ENCODE data around the gene SPINK5.

DNA sequence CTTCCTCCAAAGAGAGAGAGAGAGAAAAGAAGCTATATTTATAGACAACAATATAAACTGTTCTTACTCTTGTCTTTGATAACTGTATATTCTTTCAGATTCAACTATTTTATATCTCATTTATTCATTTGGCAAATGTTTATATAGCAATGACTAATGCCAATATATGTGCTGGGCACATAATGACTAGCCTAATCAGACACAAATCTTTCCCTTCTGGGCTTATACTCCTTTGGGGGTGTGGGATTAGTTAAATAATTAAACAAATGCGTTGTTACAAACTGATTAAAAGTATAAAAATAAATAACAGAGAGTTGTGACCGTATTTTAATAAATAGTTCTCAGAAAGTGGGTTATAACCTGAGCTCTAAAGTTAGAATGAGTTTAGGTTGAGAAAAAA, 108.6 kb downstream of the SPINK5 start:
- no peak for TF ChIP-seq POLR2A (IDR thresholded peaks at IDR 0.05)
- TF ChIP-seq, protein P1, sequence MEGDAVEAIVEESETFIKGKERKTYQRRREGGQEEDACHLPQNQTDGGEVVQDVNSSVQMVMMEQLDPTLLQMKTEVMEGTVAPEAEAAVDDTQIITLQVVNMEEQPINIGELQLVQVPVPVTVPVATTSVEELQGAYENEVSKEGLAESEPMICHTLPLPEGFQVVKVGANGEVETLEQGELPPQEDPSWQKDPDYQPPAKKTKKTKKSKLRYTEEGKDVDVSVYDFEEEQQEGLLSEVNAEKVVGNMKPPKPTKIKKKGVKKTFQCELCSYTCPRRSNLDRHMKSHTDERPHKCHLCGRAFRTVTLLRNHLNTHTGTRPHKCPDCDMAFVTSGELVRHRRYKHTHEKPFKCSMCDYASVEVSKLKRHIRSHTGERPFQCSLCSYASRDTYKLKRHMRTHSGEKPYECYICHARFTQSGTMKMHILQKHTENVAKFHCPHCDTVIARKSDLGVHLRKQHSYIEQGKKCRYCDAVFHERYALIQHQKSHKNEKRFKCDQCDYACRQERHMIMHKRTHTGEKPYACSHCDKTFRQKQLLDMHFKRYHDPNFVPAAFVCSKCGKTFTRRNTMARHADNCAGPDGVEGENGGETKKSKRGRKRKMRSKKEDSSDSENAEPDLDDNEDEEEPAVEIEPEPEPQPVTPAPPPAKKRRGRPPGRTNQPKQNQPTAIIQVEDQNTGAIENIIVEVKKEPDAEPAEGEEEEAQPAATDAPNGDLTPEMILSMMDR (IDR thresholded peaks at IDR 0.05): no peak

All from tibial nerve (tissue), 3 donors.